ENCODE results near the gene TSPEAR. TPM values are rescaled to one million over a fixed set of nuclear protein-coding genes. Genes with fewer than 3 reads are reported as not detected.

Gene TSPEAR
- polyA plus RNA-seq, 3 donors = 0.53 to 0.67 (median 0.62) TPM

- peak in 2 of 3 donors; percentile 53 to 55 for DNase-seq (ENCODE audit: low read depth in 3 of 3, low spot score in 2 of 3)
These were observed 12.1 kb upstream of the TSPEAR start for GRCh38 chr21:44723177-44724131.

GRCh38 chr21:44722731-44723130 lies 11.4 kb upstream of the TSPEAR start:
- no peak for DNase-seq (ENCODE audit: low read depth in 3 of 3, low spot score in 2 of 3)

- DNase-seq (ENCODE audit: low read depth in 3 of 3, low spot score in 2 of 3) = no peak
These were observed 8.8 kb upstream of the TSPEAR start for GRCh38 chr21:44720170-44720569.

- DNase-seq (ENCODE audit: low read depth in 3 of 3, low spot score in 2 of 3) = no peak
These were observed 7.2 kb upstream of the TSPEAR start for GRCh38 chr21:44718571-44718970.

GRCh38 chr21:44718093-44718492 lies 6.7 kb upstream of the TSPEAR start:
- no peak for DNase-seq (ENCODE audit: low read depth in 3 of 3, low spot score in 2 of 3)

GRCh38 chr21:44716984-44717383 lies 5.6 kb upstream of the TSPEAR start:
- DNase-seq (ENCODE audit: low read depth in 3 of 3, low spot score in 2 of 3) = no peak

- no peak for DNase-seq (ENCODE audit: low read depth in 3 of 3, low spot score in 2 of 3)
These were observed 3.5 kb upstream of the TSPEAR start for GRCh38 chr21:44714905-44715304.

- no peak for DNase-seq (ENCODE audit: low read depth in 3 of 3, low spot score in 2 of 3)
These were observed 2.5 kb upstream of the TSPEAR start for GRCh38 chr21:44713846-44714245.

- DNase-seq (ENCODE audit: low read depth in 3 of 3, low spot score in 2 of 3) = no peak
These were observed 1.8 kb upstream of the TSPEAR start for GRCh38 chr21:44713130-44713529.

GRCh38 chr21:44712203-44713028 lies 1.0 kb upstream of the TSPEAR start:
- no peak for DNase-seq (ENCODE audit: low read depth in 3 of 3, low spot score in 2 of 3)

GRCh38 chr21:44710756-44711326 lies 531 bp downstream of the TSPEAR start:
- no peak for DNase-seq (ENCODE audit: low read depth in 3 of 3, low spot score in 2 of 3)

- no peak for DNase-seq (ENCODE audit: low read depth in 3 of 3, low spot score in 2 of 3)
These were observed 1.1 kb downstream of the TSPEAR start for GRCh38 chr21:44710294-44710665.

- DNase-seq (ENCODE audit: low read depth in 3 of 3, low spot score in 2 of 3) = no peak
These were observed 1.7 kb downstream of the TSPEAR start for GRCh38 chr21:44709426-44710293.

- DNase-seq (ENCODE audit: low read depth in 3 of 3, low spot score in 2 of 3) = no peak
These were observed 2.4 kb downstream of the TSPEAR start for GRCh38 chr21:44708866-44709425.

- no peak for DNase-seq (ENCODE audit: low read depth in 3 of 3, low spot score in 2 of 3)
These were observed 3.0 kb downstream of the TSPEAR start for GRCh38 chr21:44708213-44708865.

- no peak for DNase-seq (ENCODE audit: low read depth in 3 of 3, low spot score in 2 of 3)
These were observed 4.4 kb downstream of the TSPEAR start for GRCh38 chr21:44706706-44707581.

- DNase-seq (ENCODE audit: low read depth in 3 of 3, low spot score in 2 of 3) = no peak
These were observed 5.2 kb downstream of the TSPEAR start for GRCh38 chr21:44706026-44706705.

- DNase-seq (ENCODE audit: low read depth in 3 of 3, low spot score in 2 of 3) = no peak
These were observed 6.8 kb downstream of the TSPEAR start for GRCh38 chr21:44704636-44705001.
